Erythroblast (primary cell): Measurements from ENCODE around the gene SLC36A3.

Experiments
- GATA1 ChIP-seq: IDR thresholded peaks from 2 replicates; pipeline ENCODE4 v1.6.1; 2011; ENCODE audit warnings: low read depth, mild to moderate bottlenecking, control low read depth, low read length, moderate library complexity
- POLR2A ChIP-seq: IDR thresholded peaks from 2 replicates; pipeline ENCODE4 v1.6.1; 2011; ENCODE audit warnings: mild to moderate bottlenecking, low read length

DNA sequence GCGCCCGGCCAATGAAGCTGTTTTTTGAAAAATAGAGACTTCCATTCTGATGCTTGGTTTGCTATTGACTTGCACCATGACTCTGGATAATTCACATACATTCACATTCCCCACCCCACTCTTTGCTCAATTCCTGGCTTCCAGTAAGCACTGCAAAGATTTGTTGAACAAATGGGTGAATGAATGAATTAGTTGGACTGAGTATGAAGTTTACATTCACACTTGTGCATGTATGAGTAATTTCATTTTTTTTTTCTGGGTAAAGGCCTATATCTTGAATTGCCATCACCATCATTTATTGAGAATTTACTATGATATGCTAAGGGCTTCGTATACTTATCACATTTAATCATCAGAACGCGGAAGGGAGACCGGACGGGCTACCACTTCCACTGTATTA, 65.9 kb downstream of the SLC36A3 start:
- TF ChIP-seq POLR2A (no peak), GATA1 (no peak)
